ENCODE results near the gene USP38.

The USP38 gene

DNA sequence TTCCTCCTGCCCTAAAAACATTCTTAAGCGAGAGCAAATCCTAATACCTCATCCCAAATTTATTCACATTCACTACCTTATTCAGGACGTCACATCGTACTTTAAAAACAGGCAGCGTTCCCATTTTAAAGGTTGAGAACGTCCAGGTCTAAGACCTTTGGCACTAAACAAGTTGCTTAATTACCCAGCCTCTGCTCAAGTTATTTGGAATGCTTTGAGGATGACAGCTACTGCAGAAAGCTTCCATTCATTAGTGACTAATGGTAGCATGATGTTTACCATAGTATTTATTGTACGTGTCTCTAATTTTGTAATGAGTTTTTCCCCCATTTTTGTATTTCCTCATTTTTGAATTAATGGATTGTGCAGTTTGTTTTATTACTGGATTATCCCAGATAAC is 1.5 kb downstream of the USP38 start:
- DNase-seq (ENCODE audit: low read depth in 1 of 2, low spot score in 1 of 2): no peak
- TF ChIP-seq JUND (IDR thresholded peaks at IDR 0.05; ENCODE audit: low read depth): no peak
- in situ Hi-C loops (cut with HindIII; ENCODE audit: low pct_unique_long_range_greater_than_20kb, low sequenced_read_pairs): no loop called here

DNA sequence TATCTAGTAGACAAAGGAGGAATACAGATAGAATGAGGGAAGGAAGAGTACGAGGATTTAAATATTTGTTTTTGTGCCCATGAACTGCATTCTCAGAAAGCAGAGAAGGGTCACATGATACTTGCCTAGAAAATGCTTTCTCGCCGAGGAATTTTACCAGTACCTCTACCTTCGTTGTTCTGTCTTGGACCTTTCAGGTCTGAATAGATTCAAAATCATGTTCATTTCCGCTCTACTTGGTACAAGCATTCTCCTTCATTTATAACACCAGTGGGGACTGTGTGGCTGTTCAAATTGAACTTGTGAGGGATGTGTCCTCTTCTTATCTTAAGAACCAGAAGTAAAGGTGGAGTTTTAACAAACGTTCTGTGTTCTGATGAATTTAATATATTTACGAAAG is 1.9 kb downstream of the USP38 start:
- DNase-seq (ENCODE audit: low read depth in 1 of 2, low spot score in 1 of 2): no peak
- in situ Hi-C loops (cut with HindIII; ENCODE audit: low pct_unique_long_range_greater_than_20kb, low sequenced_read_pairs): no loop called here
- TF ChIP-seq JUND (IDR thresholded peaks at IDR 0.05; ENCODE audit: low read depth): no peak

DNA sequence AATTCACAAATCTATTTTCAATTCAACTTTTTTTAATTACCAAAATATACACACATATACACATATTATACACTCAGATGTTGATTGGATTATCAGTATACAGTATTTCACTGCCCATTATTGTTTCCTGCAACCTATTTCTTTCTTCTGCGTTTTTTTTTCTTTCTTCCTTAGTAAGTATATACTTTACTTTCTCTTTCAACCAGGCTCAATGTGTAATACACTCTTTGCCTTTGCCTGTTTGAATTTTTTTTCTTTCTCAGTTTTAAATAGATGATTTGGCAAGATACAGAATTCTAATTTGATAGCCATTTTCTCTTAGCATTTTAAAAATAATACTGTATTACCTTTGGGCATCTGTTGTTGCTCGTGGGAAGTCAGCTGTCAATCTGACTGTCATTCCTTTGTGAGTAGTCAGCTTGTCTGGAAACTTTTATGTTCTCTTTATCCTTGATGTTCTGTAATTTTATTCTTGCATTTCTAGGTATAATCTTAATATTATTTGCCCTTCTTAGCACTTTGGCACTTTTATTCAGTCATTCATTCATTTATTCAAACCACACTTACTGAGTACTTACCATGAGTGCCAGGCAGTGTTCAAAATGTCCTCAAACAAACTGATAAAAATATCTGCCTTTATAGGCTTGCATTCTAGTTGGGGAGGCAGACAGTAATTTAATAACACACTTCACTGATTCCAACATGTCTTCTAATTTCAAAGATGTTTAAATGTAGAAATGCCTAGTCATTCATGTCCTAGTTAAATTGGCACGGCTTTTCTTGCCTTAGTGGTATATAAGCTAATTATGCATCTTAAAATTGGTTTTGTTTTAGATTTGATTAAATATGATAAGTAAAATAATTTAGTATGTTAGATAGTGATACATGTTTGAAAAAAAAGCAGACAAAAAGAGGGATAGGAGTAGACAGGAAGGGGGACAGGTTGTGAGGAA is 3.7 kb downstream of the USP38 start:
- TF ChIP-seq JUND (IDR thresholded peaks at IDR 0.05; ENCODE audit: low read depth): no peak
- DNase-seq (ENCODE audit: low read depth in 1 of 2, low spot score in 1 of 2): no peak
- in situ Hi-C loops (cut with HindIII; ENCODE audit: low pct_unique_long_range_greater_than_20kb, low sequenced_read_pairs): no loop called here

DNA sequence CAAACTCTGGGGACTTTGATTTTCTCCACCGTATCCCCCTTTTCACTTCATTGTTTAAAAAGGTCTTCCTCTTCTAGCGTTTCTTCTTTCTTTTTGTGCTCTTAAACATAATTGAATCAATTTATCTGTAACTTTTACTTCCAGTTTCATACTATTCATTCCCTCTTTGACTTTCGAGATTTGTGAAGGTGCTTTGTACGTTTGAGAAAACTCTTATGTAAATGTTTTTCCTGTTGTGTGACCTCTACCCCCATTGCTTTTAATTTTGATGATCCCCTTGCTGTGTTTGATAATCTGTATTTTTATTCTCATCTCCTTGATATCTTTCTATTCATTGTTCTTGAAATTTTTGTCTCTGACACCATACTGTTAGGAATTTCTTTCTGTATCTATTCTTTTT is 4.8 kb downstream of the USP38 start:
- DNase-seq (ENCODE audit: low read depth in 1 of 2, low spot score in 1 of 2): no peak
- in situ Hi-C loops (cut with HindIII; ENCODE audit: low pct_unique_long_range_greater_than_20kb, low sequenced_read_pairs): no loop called here
- TF ChIP-seq JUND (IDR thresholded peaks at IDR 0.05; ENCODE audit: low read depth): no peak

DNA sequence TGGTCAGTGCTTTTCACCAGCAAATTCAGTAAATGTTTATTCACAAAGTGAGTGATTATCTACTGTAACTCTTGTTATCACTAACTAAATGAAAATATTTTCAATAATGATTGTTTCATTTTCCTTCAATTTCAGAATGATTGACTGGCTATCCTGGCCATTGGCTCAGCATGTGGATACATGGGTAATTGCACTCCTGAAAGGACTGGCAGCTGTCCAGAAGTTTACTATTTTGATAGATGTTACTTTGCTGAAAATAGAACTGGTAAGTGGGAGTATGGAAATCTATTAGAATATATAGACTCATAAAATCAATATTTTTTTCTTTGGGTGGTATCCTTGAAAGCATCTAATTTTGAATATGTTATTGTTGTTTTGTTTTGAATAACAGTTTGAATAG is 10.9 kb downstream of the USP38 start:
- in situ Hi-C loops (cut with HindIII; ENCODE audit: low pct_unique_long_range_greater_than_20kb, low sequenced_read_pairs): no loop called here
- TF ChIP-seq JUND (IDR thresholded peaks at IDR 0.05; ENCODE audit: low read depth): no peak
- no peak for DNase-seq (ENCODE audit: low read depth in 1 of 2, low spot score in 1 of 2)

DNA sequence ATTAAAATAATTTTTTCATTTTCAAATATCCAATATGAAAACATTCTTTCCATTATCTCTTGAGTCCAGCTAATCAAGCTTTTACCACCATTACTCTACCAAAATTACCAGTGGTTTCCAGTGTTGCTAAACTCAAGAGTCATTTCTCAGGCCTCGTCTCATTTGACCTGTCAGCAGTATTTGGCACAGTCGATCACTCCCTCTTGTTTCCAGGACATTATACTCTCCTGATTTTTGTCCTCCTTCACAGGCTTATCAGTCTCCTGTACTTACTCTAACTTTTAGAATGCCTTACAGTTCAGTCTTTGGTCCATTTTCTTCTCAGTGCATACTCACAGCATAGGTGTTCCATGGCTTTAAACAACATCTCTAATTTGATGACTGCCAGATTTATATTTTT is 11.6 kb downstream of the USP38 start:
- in situ Hi-C loops (cut with HindIII; ENCODE audit: low pct_unique_long_range_greater_than_20kb, low sequenced_read_pairs): no loop called here
- TF ChIP-seq JUND (IDR thresholded peaks at IDR 0.05; ENCODE audit: low read depth): no peak
- DNase-seq (ENCODE audit: low read depth in 1 of 2, low spot score in 1 of 2): no peak

DNA sequence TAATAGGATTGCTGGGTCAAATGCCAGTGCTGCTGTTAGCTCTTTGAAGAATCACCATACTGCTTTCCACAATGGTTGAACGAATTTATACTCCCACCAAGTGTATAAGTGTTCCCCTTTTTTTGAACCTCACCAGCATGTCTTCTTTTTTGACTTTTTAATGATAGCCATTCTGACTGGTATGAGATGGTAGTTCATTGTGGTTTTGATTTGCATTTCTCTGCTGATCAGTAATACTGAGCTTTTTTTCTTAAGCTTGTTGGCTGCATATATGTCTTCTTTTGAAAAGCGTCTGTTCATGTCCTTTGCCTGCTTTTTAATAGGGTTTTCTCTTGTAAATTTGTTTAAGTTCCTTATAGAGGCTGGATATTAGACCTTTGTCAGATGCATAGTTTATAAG is 14.8 kb downstream of the USP38 start:
- no peak for DNase-seq (ENCODE audit: low read depth in 1 of 2, low spot score in 1 of 2)
- TF ChIP-seq JUND (IDR thresholded peaks at IDR 0.05; ENCODE audit: low read depth): no peak
- in situ Hi-C loops (cut with HindIII; ENCODE audit: low pct_unique_long_range_greater_than_20kb, low sequenced_read_pairs): no loop called here

DNA sequence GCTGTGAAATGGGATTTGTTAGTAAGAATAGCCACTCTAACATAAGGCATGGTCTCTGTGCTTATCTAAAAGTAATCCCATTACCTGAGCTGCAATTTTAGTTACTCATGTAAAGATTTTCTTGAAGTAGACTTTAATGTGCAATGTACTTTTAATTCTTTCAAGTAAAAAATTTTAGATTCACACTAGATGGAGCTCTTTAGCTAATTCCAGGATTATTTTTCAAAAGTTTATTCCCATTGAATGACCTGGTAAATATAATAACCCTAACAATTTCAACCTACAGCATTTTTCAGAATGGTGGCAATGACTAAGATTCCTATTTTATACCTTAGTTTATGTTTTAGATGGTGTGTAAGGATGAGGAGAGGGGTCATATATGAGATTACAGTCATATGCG is 18.1 kb downstream of the USP38 start:
- in situ Hi-C loops (cut with HindIII; ENCODE audit: low pct_unique_long_range_greater_than_20kb, low sequenced_read_pairs): no loop called here
- DNase-seq (ENCODE audit: low read depth in 1 of 2, low spot score in 1 of 2): peak in 1 of 2 experiments; percentile 22
- no peak for TF ChIP-seq JUND (IDR thresholded peaks at IDR 0.05; ENCODE audit: low read depth)

DNA sequence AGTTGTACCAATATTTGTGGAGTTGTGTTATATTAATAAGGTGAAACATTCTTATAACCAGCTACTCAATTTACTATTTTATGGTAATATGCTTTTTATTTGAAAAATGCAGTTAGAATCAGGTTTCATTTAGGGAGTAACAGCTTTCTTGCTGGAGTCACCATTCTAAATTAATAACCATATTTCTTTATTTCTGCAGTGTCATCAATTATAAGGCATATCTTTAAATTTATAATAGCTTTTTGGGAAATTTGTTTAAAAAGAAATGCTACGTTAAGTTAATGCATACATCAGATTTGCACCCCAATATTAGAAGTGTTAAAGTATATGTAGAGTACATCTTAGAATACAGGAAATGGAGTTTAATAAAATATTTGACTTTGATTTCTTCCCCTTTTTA is 18.9 kb downstream of the USP38 start:
- in situ Hi-C loops (cut with HindIII; ENCODE audit: low pct_unique_long_range_greater_than_20kb, low sequenced_read_pairs): no loop called here
- no peak for DNase-seq (ENCODE audit: low read depth in 1 of 2, low spot score in 1 of 2)
- no peak for TF ChIP-seq JUND (IDR thresholded peaks at IDR 0.05; ENCODE audit: low read depth)

DNA sequence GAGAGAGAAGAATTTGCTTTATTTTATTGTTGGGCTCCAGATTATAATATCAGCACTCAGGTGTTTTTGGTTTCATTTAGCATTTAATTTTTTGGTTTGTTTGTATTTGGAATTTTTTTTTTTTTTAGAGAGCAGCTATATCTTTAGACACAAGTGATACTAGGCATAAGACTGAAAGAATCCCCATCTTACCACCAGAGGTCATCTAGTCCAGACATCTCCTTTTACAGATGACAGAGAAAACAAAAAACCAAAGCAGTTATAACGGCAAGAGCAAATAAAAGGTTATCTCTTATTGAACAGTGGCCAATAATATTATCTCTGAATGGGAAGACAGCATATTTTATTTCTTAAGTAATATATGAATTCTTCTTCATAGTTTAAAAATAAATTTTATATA is 22.8 kb downstream of the USP38 start:
- in situ Hi-C loops (cut with HindIII; ENCODE audit: low pct_unique_long_range_greater_than_20kb, low sequenced_read_pairs): no loop called here
- no peak for TF ChIP-seq JUND (IDR thresholded peaks at IDR 0.05; ENCODE audit: low read depth)
- DNase-seq (ENCODE audit: low read depth in 1 of 2, low spot score in 1 of 2): peak in 1 of 2 experiments; percentile 17

DNA sequence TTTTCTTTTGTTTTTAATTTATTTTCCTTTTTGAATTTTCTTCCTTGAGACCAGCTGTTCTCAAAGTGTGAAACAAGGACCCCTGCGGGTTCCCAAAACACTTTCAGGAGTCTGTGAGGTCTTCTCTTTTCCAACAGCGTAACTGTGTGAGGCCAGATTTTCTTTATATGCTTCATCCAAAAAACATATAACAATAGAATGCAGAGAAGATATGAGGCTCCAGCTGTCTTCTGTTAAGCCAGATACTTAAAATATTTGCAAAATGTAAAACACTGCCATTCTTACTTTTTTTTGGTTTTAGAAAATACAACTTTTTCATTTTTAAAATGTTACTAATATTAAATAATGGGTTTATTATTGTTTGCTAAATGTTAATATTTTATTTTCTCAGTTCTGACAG is 27.8 kb downstream of the USP38 start:
- no peak for TF ChIP-seq JUND (IDR thresholded peaks at IDR 0.05; ENCODE audit: low read depth)
- in situ Hi-C loops (cut with HindIII; ENCODE audit: low pct_unique_long_range_greater_than_20kb, low sequenced_read_pairs): no loop called here
- DNase-seq (ENCODE audit: low read depth in 1 of 2, low spot score in 1 of 2): no peak

DNA sequence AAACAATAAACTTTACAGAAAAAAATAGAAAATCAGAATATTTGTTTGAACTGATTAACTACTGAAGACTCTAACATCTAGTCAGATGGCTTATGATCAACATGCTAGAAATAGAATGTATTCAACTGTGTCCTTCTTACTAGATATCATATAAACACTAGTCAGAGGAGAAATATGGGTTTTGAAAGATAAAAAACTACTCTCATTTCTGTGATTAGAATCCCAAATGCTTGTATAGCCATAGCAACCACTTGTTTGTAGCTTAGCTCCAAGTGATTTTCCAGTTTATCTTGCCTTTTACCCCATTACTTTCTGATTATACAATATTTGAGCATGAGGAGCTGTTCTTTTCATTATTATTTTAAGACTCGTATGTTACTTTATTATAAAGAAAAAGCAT is 31.2 kb downstream of the USP38 start:
- no peak for DNase-seq (ENCODE audit: low read depth in 1 of 2, low spot score in 1 of 2)
- no peak for TF ChIP-seq JUND (IDR thresholded peaks at IDR 0.05; ENCODE audit: low read depth)
- in situ Hi-C loops (cut with HindIII; ENCODE audit: low pct_unique_long_range_greater_than_20kb, low sequenced_read_pairs): no loop called here

DNA sequence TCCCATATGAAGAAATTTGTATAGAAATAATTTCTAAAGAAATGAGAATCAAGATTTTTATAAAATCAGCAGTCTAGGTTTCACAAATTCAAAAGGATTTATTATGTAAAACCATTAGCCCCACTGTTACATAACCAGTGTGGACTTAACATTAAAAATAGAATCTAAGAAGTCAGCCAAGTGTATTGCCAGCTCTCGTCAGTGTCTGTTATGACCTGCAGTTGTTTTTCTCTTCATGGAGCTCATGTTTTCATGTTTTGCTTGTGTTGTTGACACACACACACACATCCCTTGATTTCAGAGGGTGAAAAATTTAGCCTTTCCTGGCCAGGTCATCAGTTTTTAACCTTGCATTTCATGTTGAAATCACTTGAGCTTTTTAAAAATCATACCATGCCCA is 39.5 kb downstream of the USP38 start:
- in situ Hi-C loops (cut with HindIII; ENCODE audit: low pct_unique_long_range_greater_than_20kb, low sequenced_read_pairs): no loop called here
- no peak for TF ChIP-seq JUND (IDR thresholded peaks at IDR 0.05; ENCODE audit: low read depth)
- no peak for DNase-seq (ENCODE audit: low read depth in 1 of 2, low spot score in 1 of 2)

DNA sequence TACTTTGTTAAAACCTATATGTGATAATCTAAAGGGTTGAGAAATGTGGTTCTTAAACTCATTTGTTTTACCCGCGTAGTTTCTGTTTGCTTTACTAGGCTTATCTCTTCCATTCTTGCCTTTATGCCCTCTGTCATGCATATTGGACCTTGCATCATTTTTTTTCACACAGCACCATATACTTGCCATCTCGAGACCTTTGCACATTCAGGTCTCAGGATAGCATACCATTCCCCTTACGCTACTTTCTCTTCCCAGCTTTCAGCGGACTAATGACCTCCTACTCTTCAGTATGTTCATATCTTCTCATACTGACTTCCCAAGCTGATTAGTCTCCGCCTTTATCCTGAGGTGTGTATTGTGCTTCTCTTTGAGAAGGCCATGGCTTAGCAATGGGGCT is 40.5 kb downstream of the USP38 start:
- no peak for TF ChIP-seq JUND (IDR thresholded peaks at IDR 0.05; ENCODE audit: low read depth)
- in situ Hi-C loops (cut with HindIII; ENCODE audit: low pct_unique_long_range_greater_than_20kb, low sequenced_read_pairs): no loop called here
- no peak for DNase-seq (ENCODE audit: low read depth in 1 of 2, low spot score in 1 of 2)
